GM21528 (cell line): ENCODE data around the gene TESMIN.

Source experiments
- ATAC-seq: cut with Tn5 transposase; IDR thresholded peaks from one replicate; pipeline ENCODE4 v1.9.1; 2021; ENCODE audit warnings: mild to moderate bottlenecking, moderate library complexity; ENCODE audit not compliant: unreplicated experiment, low FRiP score

TESMIN gene

GRCh38 chr11:68763181-68763721 is 11.9 kb upstream of the TESMIN start:
- no peak for ATAC-seq

GRCh38 chr11:68762481-68762880 is 11.2 kb upstream of the TESMIN start:
- ATAC-seq = no peak

GRCh38 chr11:68761801-68762200 is 10.5 kb upstream of the TESMIN start:
- no peak for ATAC-seq

GRCh38 chr11:68759991-68760390 is 8.7 kb upstream of the TESMIN start:
- no peak for ATAC-seq

- no peak for ATAC-seq
These were observed 6.4 kb upstream of the TESMIN start for GRCh38 chr11:68757711-68758110.

DNA sequence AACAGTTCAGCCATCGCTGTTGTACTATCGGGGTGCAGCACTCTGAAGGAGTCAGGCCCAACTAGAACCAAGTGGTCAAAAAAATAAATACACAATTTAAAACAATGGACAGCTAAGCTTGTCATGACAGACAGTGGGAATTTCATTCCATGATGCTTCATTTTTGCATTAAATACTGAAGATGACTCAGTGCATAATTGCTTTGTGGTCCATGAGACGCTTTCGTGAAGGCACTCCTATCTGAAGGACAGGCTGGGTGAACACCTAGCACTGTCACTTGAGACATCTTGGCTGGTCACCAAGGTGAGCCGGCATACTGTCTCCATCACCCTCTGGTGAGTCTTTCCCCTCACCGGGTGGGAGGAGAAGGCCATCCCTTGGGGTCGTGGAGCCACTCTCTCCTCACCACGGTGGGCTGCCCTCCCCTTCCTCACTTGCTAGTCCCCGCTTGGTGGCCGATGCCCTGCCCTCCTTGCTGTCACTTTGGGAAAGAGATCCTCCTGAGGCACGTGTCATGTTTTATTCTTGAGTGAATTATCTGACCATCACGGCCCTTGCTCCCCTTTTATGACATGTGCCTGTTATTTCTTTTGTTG is 4.9 kb upstream of the TESMIN start:
- ATAC-seq = no peak

DNA sequence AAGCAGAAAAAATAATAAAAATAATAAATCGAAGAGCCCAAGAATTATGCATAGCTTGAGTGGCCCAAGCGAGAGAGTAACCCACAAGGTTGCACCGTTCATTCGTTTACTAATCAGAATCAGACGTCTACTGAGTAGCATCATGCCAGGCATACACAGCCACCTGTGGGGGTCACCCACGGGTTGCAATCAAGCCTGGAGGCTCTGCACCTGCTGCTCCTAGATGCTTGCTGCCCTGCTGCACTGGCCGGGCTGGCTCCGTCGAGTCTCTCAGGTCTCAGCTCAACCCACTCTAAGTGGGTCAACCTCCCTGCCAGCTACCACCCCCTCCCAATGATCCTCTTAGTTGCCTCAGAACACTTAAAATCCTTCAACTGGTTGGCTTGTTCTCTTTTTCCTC is 2.0 kb upstream of the TESMIN start:
- ATAC-seq = no peak

- ATAC-seq = no peak
These were observed 355 bp downstream of the TESMIN start for GRCh38 chr11:68751004-68751325.

- ATAC-seq = no peak
These were observed 921 bp downstream of the TESMIN start for GRCh38 chr11:68750195-68751003.

DNA sequence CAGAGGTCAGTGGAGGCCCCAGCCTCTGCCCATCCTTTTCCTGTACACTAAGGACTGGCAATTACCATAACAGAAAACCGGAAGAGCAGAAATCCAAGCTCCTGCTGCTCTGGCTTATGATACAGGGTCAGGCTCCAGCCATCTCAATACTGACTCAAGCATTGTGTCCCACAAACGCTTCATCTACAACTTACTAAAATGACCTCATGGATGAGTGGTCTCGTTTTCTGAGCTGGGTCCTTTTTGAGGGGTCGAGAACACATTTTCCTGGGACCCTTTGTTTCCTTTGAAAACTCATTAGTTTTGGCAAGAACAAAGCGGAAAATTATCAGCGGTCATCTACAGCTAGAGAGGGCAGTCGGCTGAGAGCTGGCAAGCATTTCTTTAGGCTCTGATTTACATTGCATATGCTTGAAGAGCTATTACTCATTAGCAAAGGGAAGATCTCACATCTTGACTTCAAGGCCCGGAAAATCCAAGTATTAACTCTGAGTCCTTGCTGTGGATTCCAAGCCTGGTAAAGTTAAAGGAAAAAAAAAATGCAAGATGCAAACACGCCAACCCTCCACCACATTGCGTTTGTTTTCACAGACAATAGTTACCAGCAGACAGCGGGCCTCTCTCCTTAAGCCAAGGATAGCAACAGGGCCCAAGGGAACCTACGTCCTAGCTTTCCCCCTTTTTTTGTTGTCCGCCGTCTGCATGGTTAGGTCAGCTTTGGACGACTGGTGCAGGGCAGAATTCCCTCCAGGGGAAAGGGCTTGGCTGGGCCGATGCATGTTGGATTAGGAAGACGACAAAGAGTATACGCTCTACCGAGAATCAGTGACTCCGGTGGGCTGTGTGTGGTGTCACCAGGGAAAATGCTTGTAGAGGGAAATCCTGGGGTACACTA is 1.8 kb downstream of the TESMIN start:
- no peak for ATAC-seq

DNA sequence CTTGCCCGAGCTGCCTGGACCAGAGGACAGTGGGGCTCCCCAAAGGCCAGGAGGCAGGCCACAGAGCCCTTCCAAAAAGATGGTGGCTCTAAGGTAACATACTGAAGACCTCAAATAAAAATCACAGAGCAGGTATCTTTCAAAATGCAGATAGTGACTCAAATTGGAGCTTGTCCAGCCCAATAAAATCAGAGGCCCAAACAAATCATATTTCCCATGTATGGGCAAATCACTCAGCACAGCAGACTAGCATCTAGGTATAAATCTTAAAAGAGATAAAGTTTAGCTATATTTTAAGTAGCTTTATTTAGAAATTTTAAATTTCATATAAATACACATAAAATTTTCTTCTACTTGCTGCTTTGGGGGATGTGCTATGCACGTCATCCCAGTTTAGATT is 3.3 kb downstream of the TESMIN start:
- ATAC-seq = no peak

DNA sequence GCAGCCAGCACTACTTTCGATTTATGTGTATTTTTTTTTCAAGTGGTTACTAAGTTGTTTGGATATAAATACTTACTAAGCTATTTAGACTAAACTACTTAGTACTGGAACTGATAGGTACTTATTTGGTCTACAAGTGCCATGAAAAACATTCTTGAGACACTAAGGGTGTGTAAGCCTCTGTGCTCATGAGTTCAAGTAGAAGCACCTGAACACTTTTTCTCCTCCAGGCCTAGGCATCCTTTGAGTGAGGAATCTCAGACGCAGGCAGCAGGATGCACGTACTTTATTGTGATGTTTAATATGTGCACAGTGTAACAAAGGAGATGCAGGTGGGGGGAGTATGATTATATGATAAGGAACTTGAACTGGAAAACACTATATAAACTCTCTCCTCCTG is 7.8 kb downstream of the TESMIN start:
- no peak for ATAC-seq

DNA sequence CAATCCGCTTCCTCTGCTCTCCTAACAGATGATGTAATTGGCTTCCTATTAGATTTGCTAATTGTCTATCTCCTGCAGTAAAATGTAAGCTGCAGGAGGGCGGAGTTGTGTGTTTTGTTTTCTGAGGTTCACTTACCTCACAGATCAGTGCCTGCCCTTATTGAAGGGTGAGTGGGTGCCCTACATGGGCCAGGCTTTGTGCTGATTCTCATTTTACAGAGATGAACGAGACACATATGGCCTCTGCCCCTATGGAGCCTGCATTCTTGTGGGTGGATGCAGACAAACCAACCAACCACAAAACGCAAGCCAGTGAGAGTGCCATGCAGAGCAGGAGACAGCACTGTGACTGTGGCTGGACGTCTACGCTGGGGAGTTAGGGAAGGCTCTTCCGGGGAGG is 9.9 kb downstream of the TESMIN start:
- ATAC-seq = no peak

DNA sequence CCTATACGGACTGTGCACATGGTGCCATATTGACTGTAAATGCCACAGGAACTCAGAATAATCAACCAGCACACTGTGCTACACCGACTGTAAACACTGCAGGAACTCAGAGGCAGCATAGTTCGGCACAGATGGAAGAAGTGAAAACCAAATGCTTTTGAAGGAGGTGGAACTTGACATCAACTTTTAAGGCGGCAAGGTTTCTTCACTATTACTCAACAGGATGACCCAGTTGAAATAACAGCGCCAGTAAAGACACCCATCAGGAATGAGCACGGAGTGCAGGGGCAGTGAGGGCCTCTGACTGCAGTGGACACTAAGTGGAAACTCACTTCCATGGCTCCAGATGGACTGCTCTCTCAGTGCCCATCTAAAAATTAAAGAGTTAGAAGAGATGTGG is 15.7 kb downstream of the TESMIN start:
- no peak for ATAC-seq

DNA sequence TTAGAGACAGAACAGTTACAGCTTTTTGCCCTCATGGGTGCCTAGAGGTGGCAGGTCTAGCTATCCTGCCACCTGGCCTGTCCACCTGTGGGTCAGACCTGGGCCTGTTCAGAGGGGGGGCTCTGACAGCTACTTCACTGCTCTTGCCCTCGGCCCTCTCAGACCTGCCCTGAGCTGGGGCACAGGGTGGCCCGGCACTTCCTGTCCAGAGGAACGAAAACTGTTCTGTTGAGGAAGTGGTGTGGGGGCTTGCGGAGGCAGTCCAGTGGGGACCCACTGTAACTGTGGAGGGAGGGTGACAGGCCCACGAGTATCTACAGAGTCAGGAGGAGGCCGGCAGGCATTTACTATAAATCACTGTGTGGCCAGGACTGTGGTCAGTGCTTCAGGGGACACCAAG is 16.2 kb downstream of the TESMIN start:
- no peak for ATAC-seq

GRCh38 chr11:68734111-68734510 is 17.2 kb downstream of the TESMIN start:
- no peak for ATAC-seq

- no peak for ATAC-seq
These were observed 23.5 kb downstream of the TESMIN start for GRCh38 chr11:68727783-68728182.

- ATAC-seq = no peak
These were observed 27.0 kb downstream of the TESMIN start for GRCh38 chr11:68724293-68724692.

- ATAC-seq = no peak
These were observed 29.2 kb downstream of the TESMIN start for GRCh38 chr11:68722143-68722542.

DNA sequence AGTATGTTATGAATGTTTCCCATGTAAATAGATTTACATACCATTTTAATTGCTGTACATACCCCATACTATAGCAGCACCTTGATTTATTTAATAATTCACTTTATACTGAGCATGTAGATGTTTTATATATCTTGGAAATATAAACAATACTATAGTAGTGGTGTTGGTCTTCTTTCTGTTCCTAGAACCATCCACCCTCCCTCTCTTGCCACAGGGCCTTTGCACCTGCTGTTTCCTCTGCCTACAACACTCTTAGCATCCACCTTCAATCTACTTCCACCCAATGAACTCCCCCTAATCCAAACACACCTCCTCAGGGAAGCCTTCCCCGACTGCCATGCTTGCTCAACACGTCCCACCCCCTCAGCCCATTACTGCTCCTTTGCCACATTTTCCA is 30.2 kb downstream of the TESMIN start:
- ATAC-seq = no peak

GRCh38 chr11:68715456-68716122 is 35.7 kb downstream of the TESMIN start:
- no peak for ATAC-seq
